Measurements from ENCODE around the gene OXLD1. TPM values are rescaled to one million over a fixed set of nuclear protein-coding genes. Genes with fewer than 3 reads are reported as not detected.
A peak's percentile ranks its signal among the peaks of the same experiment; 100 is the strongest.

Gene OXLD1
- total RNA-seq, 1 donor from 2014 or later, result 31.2 TPM

DNA sequence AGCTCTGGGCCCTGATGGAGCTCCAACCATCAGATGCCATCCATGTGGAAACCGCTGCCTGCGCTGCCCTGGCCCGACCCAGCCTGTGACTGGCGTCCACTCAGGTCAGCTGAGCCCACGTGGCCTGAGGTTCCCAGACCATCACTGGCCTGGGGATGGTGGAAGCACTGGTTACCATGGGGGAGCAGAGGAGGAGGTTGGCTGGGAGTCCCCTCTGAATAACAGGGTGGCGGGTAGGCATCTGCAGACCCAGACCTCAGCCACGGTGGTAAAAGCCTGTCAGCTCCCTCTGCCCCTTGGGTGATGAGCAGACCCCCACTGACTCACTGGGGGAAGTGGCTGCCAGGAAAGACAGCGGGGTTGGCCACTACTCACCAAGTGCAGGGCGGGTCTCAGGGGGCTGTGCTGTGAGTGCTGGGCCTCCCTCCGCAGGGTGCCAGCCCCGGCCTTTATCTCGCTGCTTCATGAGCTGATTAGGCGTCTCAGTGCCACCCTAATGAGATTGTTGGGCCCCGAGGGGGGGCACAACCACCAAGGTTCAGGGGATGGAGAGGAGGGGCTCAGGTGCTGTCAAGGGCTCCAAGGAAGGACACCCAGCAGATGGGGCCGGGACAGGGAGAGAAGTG is 10.2 kb downstream of the OXLD1 start, which contains the start of gene PDE6G:
Gene PDE6G, minus strand, starts transcription at position 425 of the 626 bp plus-strand sequence. CDS start 3,237 bp downstream, outside the sequence.
- Mint-ChIP-seq H3K27ac (ENCODE audit: unreplicated experiment) (no peak within 1 kb of the TSS), H3K4me1 (ENCODE audit: unreplicated experiment) (peaks cover 14% of the 10 kb centered on the region), H3K4me3 (ENCODE audit: unreplicated experiment) (no peak within 1 kb of the TSS), H3K9me3 (ENCODE audit: unreplicated experiment) (no peaks in the 10 kb centered on the region), H3K27me3 (ENCODE audit: unreplicated experiment) (no peaks in the 10 kb centered on the region), H3K36me3 (ENCODE audit: unreplicated experiment) (no peaks in the 10 kb centered on the region)
- DNase-seq (ENCODE audit: extremely low spot score, unreplicated experiment), result no peak
- no peak for TF ChIP-seq CTCF (IDR thresholded peaks at IDR 0.05)

- Mint-ChIP-seq H3K4me3 (ENCODE audit: unreplicated experiment) (no peak overlapping the region), H3K36me3 (ENCODE audit: unreplicated experiment) (no peaks in the 10 kb centered on the region), H3K9me3 (ENCODE audit: unreplicated experiment) (no peaks in the 10 kb centered on the region), H3K27ac (ENCODE audit: unreplicated experiment) (no peak overlapping the region), H3K27me3 (ENCODE audit: unreplicated experiment) (no peaks in the 10 kb centered on the region), H3K4me1 (ENCODE audit: unreplicated experiment) (peaks cover 14% of the 10 kb centered on the region)
- no peak for DNase-seq (ENCODE audit: extremely low spot score, unreplicated experiment)
- TF ChIP-seq CTCF (IDR thresholded peaks at IDR 0.05), result no peak
Observed at GRCh38 chr17:81655378-81656117, 10.9 kb downstream of the OXLD1 start.

DNA sequence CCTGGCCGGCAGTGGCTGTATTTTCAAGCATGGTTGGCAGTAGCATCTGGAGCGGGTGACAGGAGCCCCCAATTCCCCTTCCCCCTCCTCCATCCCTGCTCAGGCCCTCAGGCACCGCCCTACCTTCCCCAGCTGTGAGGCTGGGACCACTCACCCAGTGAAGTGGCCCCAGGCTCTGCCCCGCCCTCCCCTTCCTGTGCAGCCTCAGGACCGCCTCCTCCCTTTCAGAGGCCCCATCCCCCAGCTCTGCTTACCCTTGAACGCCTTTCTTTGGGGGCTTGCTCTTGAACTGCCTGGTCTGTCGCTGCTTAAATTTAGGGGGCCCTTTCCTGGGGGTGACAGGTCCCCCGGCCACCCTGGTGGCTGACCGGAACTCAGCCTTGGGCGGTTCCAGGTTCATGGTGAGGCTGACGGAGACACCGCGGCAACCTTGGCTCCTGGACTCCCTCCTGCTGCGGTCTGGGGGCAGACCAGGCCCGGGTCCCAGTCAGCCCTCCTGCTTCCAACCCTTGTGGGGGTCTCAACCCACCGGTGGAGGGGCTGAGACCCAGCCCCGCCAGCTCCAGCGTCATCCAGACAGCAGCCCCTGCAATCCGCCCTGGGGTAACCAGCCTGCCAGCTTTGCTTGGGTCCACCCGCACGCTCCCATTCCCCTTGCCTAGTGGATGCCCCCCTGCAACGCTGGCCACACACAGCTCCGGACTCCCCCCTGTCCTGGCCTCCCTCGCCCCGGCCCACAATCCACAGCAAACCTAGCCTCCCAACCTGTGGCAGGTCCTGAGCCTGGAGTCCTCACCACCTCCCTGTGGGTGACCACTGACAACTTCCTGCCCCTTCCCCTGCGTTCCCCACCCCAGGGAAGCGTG is 13.3 kb downstream of the OXLD1 start:
- H3K27me3 Mint-ChIP-seq (ENCODE audit: unreplicated experiment), result no peaks in the 10 kb centered on the region
- DNase-seq (ENCODE audit: extremely low spot score, unreplicated experiment), result no peak
- H3K4me3 Mint-ChIP-seq (ENCODE audit: unreplicated experiment), result peak overlapping the region; percentile 29
- no peaks in the 10 kb centered on the region for H3K9me3 Mint-ChIP-seq (ENCODE audit: unreplicated experiment)
- H3K27ac Mint-ChIP-seq (ENCODE audit: unreplicated experiment), result no peak overlapping the region
- H3K36me3 Mint-ChIP-seq (ENCODE audit: unreplicated experiment), result no peaks in the 10 kb centered on the region
- no peak for TF ChIP-seq CTCF (IDR thresholded peaks at IDR 0.05)
- H3K4me1 Mint-ChIP-seq (ENCODE audit: unreplicated experiment), result peaks cover 14% of the 10 kb centered on the region

- Mint-ChIP-seq H3K27me3 (ENCODE audit: unreplicated experiment) (no peaks in the 10 kb centered on the region), H3K36me3 (ENCODE audit: unreplicated experiment) (no peaks in the 10 kb centered on the region), H3K4me3 (ENCODE audit: unreplicated experiment) (no peak overlapping the region), H3K9me3 (ENCODE audit: unreplicated experiment) (no peaks in the 10 kb centered on the region), H3K27ac (ENCODE audit: unreplicated experiment) (peak overlapping the region; percentile 19), H3K4me1 (ENCODE audit: unreplicated experiment) (peaks cover 14% of the 10 kb centered on the region)
- DNase-seq (ENCODE audit: extremely low spot score, unreplicated experiment), result no peak
- TF ChIP-seq CTCF (IDR thresholded peaks at IDR 0.05), result no peak
Observed at GRCh38 chr17:81651692-81652091, 14.7 kb downstream of the OXLD1 start.

Data from osteocyte (in vitro differentiated cells).